CD8-positive, alpha-beta memory T cell (primary cell): ENCODE data around the gene SCART1. TPM values are rescaled to one million over a fixed set of nuclear protein-coding genes. Genes with fewer than 3 reads are reported as not detected.

ENCODE experiments used
- CTCF ChIA-PET: fragments of 350-600 bp; sonication (Branson Sonifier 250); formaldehyde crosslinking; loops from one replicate; lab custom pipeline; 2021; ENCODE audit warnings: antibody characterized with exemption; lab: Charles Lee
- POLR2A ChIA-PET: fragments of 350-600 bp; sonication (Branson Sonifier 250); formaldehyde crosslinking; loops from one replicate; lab custom pipeline; 2021; ENCODE audit warnings: antibody characterized with exemption; lab: Charles Lee
- DNase-seq, 5 donors: peaks; one replicate each; pipeline versions ENCODE4 v3.0.0 to v3.0.0-alpha.2; 2020 to 2022; ENCODE audit warnings: mixed read lengths in 1 of 5
- H3K27ac ChIP-seq: one replicate; pipeline ENCODE4 v1.7.0; 2013; ENCODE audit warnings: low read depth, mild to moderate bottlenecking, low read length, moderate library complexity
- H3K27me3 ChIP-seq: 2 replicates; pipeline ENCODE4 v1.7.0; 2013; ENCODE audit warnings: low read length, mild to moderate bottlenecking; ENCODE audit not compliant: insufficient read depth, poor library complexity, severe bottlenecking
- H3K36me3 ChIP-seq: 2 replicates; pipeline ENCODE4 v1.7.0; 2013; ENCODE audit warnings: mild to moderate bottlenecking, low read length, moderate library complexity; ENCODE audit not compliant: insufficient read depth
- H3K4me1 ChIP-seq: 2 replicates; pipeline ENCODE4 v1.7.0; 2013; ENCODE audit warnings: mild to moderate bottlenecking, low read length, moderate library complexity; ENCODE audit not compliant: insufficient read depth
- H3K4me3 ChIP-seq: 2 replicates; pipeline ENCODE4 v1.7.0; 2013; ENCODE audit warnings: mild to moderate bottlenecking, low read length
- H3K9me3 ChIP-seq: 2 replicates; pipeline ENCODE4 v1.7.0; 2013; ENCODE audit warnings: mild to moderate bottlenecking, low read length
- H3K27ac Mint-ChIP-seq, 8 donors: one replicate each; pipeline ENCODE4 v1.8.0; 2020 to 2021; ENCODE audit warnings: mixed read lengths in 8 of 8, mild to moderate bottlenecking in 6 of 8, inconsistent platforms in 3 of 8, moderate library complexity in 3 of 8
- H3K27me3 Mint-ChIP-seq, 2 donors: one replicate each; pipeline ENCODE4 v1.8.0; 2020 to 2021; ENCODE audit warnings: mixed read lengths in 2 of 2, mild to moderate bottlenecking in 1 of 2, moderate library complexity in 1 of 2
- H3K36me3 Mint-ChIP-seq, 3 donors: one replicate each; pipeline ENCODE4 v1.8.0; 2020 to 2021; ENCODE audit warnings: mixed read lengths in 3 of 3, inconsistent platforms in 1 of 3, mild to moderate bottlenecking in 1 of 3
- H3K4me1 Mint-ChIP-seq, 3 donors: one replicate each; pipeline ENCODE4 v1.8.0; 2020 to 2021; ENCODE audit warnings: mixed read lengths in 3 of 3, inconsistent platforms in 1 of 3, mild to moderate bottlenecking in 1 of 3
- H3K4me3 Mint-ChIP-seq, 7 donors: one replicate each; pipeline ENCODE4 v1.8.0; 2020 to 2021; ENCODE audit warnings: mixed read lengths in 7 of 7, mild to moderate bottlenecking in 6 of 7, moderate library complexity in 4 of 7, inconsistent platforms in 2 of 7
- H3K9me3 Mint-ChIP-seq, 5 donors: one replicate each; pipeline ENCODE4 v1.8.0; 2020 to 2022; ENCODE audit warnings: mixed read lengths in 5 of 5, mild to moderate bottlenecking in 3 of 5, moderate library complexity in 2 of 5, inconsistent platforms in 1 of 5
- polyA plus RNA-seq: library from polyadenylated mRNA; unstranded; fragments of 300-500 nt; fragmentation: Illumina TruSeq; gene quantifications from one replicate; pipeline ENCODE4 v1.2.3, GENCODE V29; 2021
- total RNA-seq, 2 experiments: library from RNA; stranded (reverse); gene quantifications; one replicate each; pipeline ENCODE4 v1.2.3, GENCODE V29; 2021

The SCART1 gene
- total and polyA plus RNA-seq, 3 experiments from 2014 or later, result 1.4 to 3.2 (median 1.5) TPM

DNA sequence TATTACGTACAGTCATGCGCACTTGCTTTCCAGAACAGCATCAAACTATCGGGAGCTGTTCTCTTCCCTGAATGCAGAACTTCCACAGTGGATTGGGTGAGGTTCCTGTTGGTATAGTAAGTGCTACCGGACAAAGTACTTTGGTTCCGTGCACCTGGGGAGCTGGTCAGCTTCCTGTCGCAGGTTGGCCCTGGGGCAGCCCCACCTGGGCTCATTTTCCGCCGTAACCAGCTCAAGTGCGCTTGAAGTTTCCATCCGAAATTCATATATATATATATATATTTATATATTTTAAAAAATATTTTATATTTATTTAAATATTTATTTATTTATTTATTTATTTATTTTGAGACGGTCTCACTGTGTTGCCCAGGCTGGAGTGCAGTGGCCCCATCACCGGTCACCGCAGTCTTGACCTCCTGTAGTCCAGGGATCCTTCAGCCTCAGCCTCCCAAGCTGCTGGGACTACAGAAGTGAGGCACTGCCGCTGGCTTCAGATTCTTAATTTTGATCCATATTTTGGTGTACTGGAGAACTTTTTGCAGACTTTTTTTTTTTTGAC, 6.5 kb downstream of the SCART1 start:
- Mint-ChIP-seq H3K27ac (peak overlapping the region in 1 of 8 donors; percentile 41), H3K9me3 (no peaks in the 10 kb centered on the region), H3K4me1 (no peaks in the 10 kb centered on the region), H3K36me3 (peaks cover 0 to 6% (median 3%) of the 10 kb centered on the region in 3 donors), H3K27me3 (no peaks in the 10 kb centered on the region), H3K4me3 (no peak overlapping the region)
- Histone ChIP-seq H3K9me3 (no peaks in the 10 kb centered on the region), H3K36me3 (no peaks in the 10 kb centered on the region), H3K27me3 (no peaks in the 10 kb centered on the region), H3K27ac (no peak overlapping the region), H3K4me1 (no peaks in the 10 kb centered on the region), H3K4me3 (no peak overlapping the region)
- ChIA-PET CTCF (no interaction called here), POLR2A (no interaction called here)
- DNase-seq, result no peak

- ChIA-PET CTCF (no interaction called here), POLR2A (no interaction called here)
- no peaks in the 10 kb centered on the region for H3K4me1 Mint-ChIP-seq
- H3K36me3 Mint-ChIP-seq, result peaks cover 0 to 6% (median 3%) of the 10 kb centered on the region in 3 donors
- Histone ChIP-seq H3K27ac (no peak overlapping the region), H3K9me3 (no peaks in the 10 kb centered on the region), H3K27me3 (no peaks in the 10 kb centered on the region), H3K36me3 (no peaks in the 10 kb centered on the region), H3K4me3 (no peak overlapping the region), H3K4me1 (no peaks in the 10 kb centered on the region)
- no peaks in the 10 kb centered on the region for H3K9me3 Mint-ChIP-seq
- H3K27me3 Mint-ChIP-seq, result no peaks in the 10 kb centered on the region
- peak overlapping the region in 1 of 7 donors; percentile 12 for H3K4me3 Mint-ChIP-seq
- peak overlapping the region in 1 of 8 donors; percentile 81 for H3K27ac Mint-ChIP-seq
- no peak for DNase-seq
Observed at GRCh38 chr10:133461027-133461426, 7.3 kb downstream of the SCART1 start.

DNA sequence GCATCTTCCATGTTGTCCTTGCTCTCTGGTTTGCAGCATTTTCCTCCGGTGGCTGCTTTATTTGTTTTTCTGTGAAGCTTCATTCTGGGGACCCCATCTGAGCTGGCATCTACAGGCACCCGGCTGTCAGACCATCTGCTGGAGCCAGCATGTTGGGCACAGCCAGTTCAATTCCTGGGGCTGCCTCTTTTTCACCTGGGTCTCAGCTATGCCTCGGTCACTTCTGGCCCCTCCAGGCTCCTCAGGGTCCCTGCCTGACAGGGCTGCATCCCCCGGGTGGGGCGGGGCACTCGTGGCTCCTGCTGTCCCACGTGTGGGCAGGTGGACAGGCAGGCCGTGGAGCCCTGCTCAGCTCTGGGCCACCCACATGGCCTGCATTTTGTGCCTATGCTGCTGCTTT, 8.1 kb downstream of the SCART1 start:
- no peaks in the 10 kb centered on the region for H3K9me3 Mint-ChIP-seq
- Histone ChIP-seq H3K27ac (no peak overlapping the region), H3K4me3 (no peak overlapping the region), H3K36me3 (no peaks in the 10 kb centered on the region), H3K4me1 (no peaks in the 10 kb centered on the region), H3K27me3 (no peaks in the 10 kb centered on the region), H3K9me3 (no peaks in the 10 kb centered on the region)
- ChIA-PET POLR2A (no interaction called here), CTCF (no interaction called here)
- H3K36me3 Mint-ChIP-seq, result peaks cover 0 to 6% (median 3%) of the 10 kb centered on the region in 3 donors
- H3K4me3 Mint-ChIP-seq, result peak overlapping the region in 1 of 7 donors; percentile 12
- H3K4me1 Mint-ChIP-seq, result peaks cover 0 to 2% (median 0%) of the 10 kb centered on the region in 3 donors
- no peak for DNase-seq
- H3K27me3 Mint-ChIP-seq, result no peaks in the 10 kb centered on the region
- peak overlapping the region in 1 of 8 donors; percentile 34 for H3K27ac Mint-ChIP-seq

DNA sequence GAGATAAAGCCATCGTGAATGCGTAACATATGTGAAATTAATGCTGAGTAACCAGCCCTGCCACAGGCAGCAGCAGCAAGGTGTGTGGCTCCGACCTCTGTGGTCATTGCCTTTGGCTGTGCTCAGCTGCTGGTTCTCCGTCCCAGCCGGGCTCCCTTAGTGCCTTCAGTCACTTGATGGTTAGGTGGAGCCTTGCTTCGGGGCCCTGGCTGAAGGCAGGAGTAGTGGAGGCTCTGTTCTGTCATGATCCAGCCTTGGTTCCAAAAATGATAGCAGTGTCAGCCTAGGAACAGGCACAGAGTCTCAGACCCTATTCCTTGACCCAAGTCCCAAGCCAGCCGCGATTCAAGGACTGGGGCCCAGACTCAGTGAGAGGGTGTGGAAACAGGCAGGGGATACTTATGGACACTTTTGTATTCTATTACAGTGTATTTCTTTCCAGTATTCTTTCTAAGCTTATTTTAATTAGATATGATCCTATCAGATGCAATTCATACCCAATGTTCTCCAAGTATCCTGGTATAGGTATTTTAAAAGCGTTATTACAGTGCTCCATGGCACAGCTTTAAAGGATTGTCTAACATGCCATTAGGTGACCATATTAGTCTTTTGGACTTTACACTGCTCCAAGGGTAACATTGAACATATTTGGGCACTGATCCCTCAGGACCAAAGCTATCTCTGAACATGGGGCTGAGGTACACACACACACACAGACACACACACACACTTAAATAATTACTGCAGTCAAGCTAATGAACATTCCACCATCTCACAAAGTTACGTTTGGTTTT, 9.0 kb downstream of the SCART1 start:
- POLR2A ChIA-PET, result no interaction called here
- Histone ChIP-seq H3K36me3 (no peaks in the 10 kb centered on the region), H3K9me3 (no peaks in the 10 kb centered on the region), H3K4me3 (no peak overlapping the region), H3K27me3 (no peaks in the 10 kb centered on the region), H3K27ac (no peak overlapping the region), H3K4me1 (no peaks in the 10 kb centered on the region)
- Mint-ChIP-seq H3K4me3 (no peak overlapping the region), H3K9me3 (no peaks in the 10 kb centered on the region), H3K27ac (peak overlapping the region in 2 of 8 donors; percentile 40 to 55), H3K36me3 (peaks cover 4 to 8% (median 5%) of the 10 kb centered on the region in 3 donors), H3K4me1 (peaks cover 0 to 2% (median 0%) of the 10 kb centered on the region in 3 donors), H3K27me3 (no peaks in the 10 kb centered on the region)
- no peak for DNase-seq
- CTCF ChIA-PET, result no interaction called here

GRCh38 chr10:133464582-133465031, 10.9 kb downstream of the SCART1 start:
- Mint-ChIP-seq H3K4me3 (no peak overlapping the region), H3K36me3 (peaks cover 9 to 22% (median 10%) of the 10 kb centered on the region in 3 donors), H3K4me1 (peaks cover 0 to 2% (median 0%) of the 10 kb centered on the region in 3 donors), H3K27ac (no peak overlapping the region), H3K27me3 (no peaks in the 10 kb centered on the region), H3K9me3 (peaks cover 0 to 4% (median 0%) of the 10 kb centered on the region in 5 donors)
- Histone ChIP-seq H3K4me3 (no peak overlapping the region), H3K27ac (no peak overlapping the region), H3K36me3 (no peaks in the 10 kb centered on the region), H3K27me3 (no peaks in the 10 kb centered on the region), H3K4me1 (no peaks in the 10 kb centered on the region), H3K9me3 (no peaks in the 10 kb centered on the region)
- ChIA-PET POLR2A (no interaction called here), CTCF (no interaction called here)
- DNase-seq, result no peak

- no peaks in the 10 kb centered on the region for H3K27me3 Mint-ChIP-seq
- POLR2A ChIA-PET, result no interaction called here
- Histone ChIP-seq H3K9me3 (no peaks in the 10 kb centered on the region), H3K27me3 (no peaks in the 10 kb centered on the region), H3K4me1 (no peaks in the 10 kb centered on the region), H3K4me3 (no peak overlapping the region), H3K27ac (no peak overlapping the region), H3K36me3 (no peaks in the 10 kb centered on the region)
- peaks cover 9 to 27% (median 10%) of the 10 kb centered on the region in 3 donors for H3K36me3 Mint-ChIP-seq
- CTCF ChIA-PET, result no interaction called here
- H3K4me1 Mint-ChIP-seq, result peaks cover 0 to 2% (median 0%) of the 10 kb centered on the region in 3 donors
- H3K4me3 Mint-ChIP-seq, result no peak overlapping the region
- DNase-seq, result no peak
- no peak overlapping the region for H3K27ac Mint-ChIP-seq
- H3K9me3 Mint-ChIP-seq, result peaks cover 0 to 6% (median 0%) of the 10 kb centered on the region in 5 donors
Observed at GRCh38 chr10:133465191-133465949, 11.6 kb downstream of the SCART1 start.

DNA sequence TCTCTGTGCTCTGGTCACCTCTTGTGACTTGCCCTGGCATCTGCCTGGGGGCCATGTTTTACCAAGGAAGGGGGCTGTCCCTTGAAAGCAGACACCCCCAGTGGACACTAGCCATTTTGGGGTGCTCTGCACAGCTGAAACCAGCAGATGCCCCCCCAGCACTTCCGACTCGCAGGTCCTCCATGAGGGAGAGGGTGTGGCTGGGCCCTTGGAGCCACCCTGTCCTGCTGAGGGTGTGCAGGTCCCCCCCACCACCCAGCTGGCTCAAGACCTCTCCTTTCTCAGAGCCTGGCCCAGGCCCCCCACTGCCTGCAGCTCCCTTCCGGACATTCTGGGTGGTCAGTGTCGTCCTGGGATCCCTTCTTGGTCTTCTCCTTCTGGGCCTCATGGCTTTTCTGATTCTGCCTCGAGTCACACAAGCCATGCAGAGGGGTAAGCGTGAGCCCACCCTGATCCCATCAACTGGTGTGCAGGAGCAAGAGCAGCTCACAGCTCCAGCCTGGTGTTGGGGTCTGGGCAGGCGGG, 12.3 kb downstream of the SCART1 start:
- H3K27me3 ChIP-seq, result no peaks in the 10 kb centered on the region
- Mint-ChIP-seq H3K4me1 (peaks cover 0 to 2% (median 0%) of the 10 kb centered on the region in 3 donors), H3K4me3 (no peak overlapping the region), H3K9me3 (peaks cover 0 to 6% (median 0%) of the 10 kb centered on the region in 5 donors), H3K27ac (peak overlapping the region in 2 of 8 donors; percentile 14 to 67), H3K36me3 (peaks cover 9 to 27% (median 10%) of the 10 kb centered on the region in 3 donors), H3K27me3 (no peaks in the 10 kb centered on the region)
- no peaks in the 10 kb centered on the region for H3K36me3 ChIP-seq
- H3K27ac ChIP-seq, result no peak overlapping the region
- no peaks in the 10 kb centered on the region for H3K4me1 ChIP-seq
- no peak for DNase-seq
- no peak overlapping the region for H3K4me3 ChIP-seq
- H3K9me3 ChIP-seq, result no peaks in the 10 kb centered on the region
- CTCF ChIA-PET, result no interaction called here
- POLR2A ChIA-PET, result no interaction called here
